PC-9 (cell line): ENCODE results near the gene SMPD3. TPM values are rescaled to one million over a fixed set of nuclear protein-coding genes. Genes with fewer than 3 reads are reported as not detected.

Source experiments
- BruUV-seq: library from RNA; stranded (reverse); fragments of 400-500 nt; replicated peaks from 2 replicates; lab custom pipeline; 2021; lab: Mats Ljungman, UMichigan
- CTCF ChIA-PET: fragments of 300-600 bp; sonication (Branson Sonifier 250); formaldehyde crosslinking; loops from one replicate; lab custom pipeline; 2022; ENCODE audit warnings: antibody characterized with exemption; lab: Charles Lee
- POLR2A ChIA-PET: fragments of 300-600 bp; sonication (Branson Sonifier 250); formaldehyde crosslinking; loops from one replicate; lab custom pipeline; 2022; ENCODE audit warnings: antibody characterized with exemption; ENCODE audit not compliant: unreplicated experiment; lab: Charles Lee
- DNase-seq, 2 experiments: peaks; one replicate each; pipeline versions ENCODE4 v3.0.0 to v3.0.0-alpha.2; 2015 to 2022; ENCODE audit warnings: mixed read lengths in 1 of 2
- H2AFZ ChIP-seq: fragments of 200-600 bp; sonication (generic); 2 replicates; pipeline ENCODE4 v1.8.1; 2017; ENCODE audit warnings: antibody characterized with exemption
- H3F3A ChIP-seq: fragments of 200-600 bp; sonication (generic); 2 replicates; pipeline ENCODE4 v1.8.1; 2017; ENCODE audit warnings: antibody characterized with exemption, mild to moderate bottlenecking, low read depth; ENCODE audit not compliant: insufficient read depth
- H3K27ac ChIP-seq: fragments of 200-600 bp; sonication (generic); 2 replicates; pipeline ENCODE4 v1.6.1; 2016; ENCODE audit warnings: mixed run types
- H3K27me3 ChIP-seq: fragments of 200-600 bp; sonication (generic); 2 replicates; pipeline ENCODE4 v1.6.1; 2016; ENCODE audit warnings: low read depth, mixed run types; ENCODE audit not compliant: insufficient read depth
- H3K36me3 ChIP-seq: fragments of 200-600 bp; sonication (generic); 2 replicates; pipeline ENCODE4 v1.6.1; 2016; ENCODE audit warnings: low read depth, mixed run types
- H3K4me1 ChIP-seq: fragments of 200-600 bp; sonication (generic); replicated peaks from 2 replicates; pipeline ENCODE4 v1.6.1; 2016; ENCODE audit warnings: mixed run types; ENCODE audit not compliant: insufficient read depth
- H3K4me2 ChIP-seq: fragments of 200-600 bp; sonication (generic); 2 replicates; pipeline ENCODE4 v1.6.1; 2017; ENCODE audit warnings: mixed run types
- H3K4me3 ChIP-seq: fragments of 200-600 bp; sonication (generic); 2 replicates; pipeline ENCODE4 v1.6.1; 2016; ENCODE audit warnings: mixed run types
- H3K79me2 ChIP-seq: fragments of 200-600 bp; sonication (generic); 2 replicates; pipeline ENCODE4 v1.6.1; 2017; ENCODE audit warnings: low read depth, mixed run types
- H3K9me2 ChIP-seq: fragments of 200-600 bp; sonication (generic); 2 replicates; pipeline ENCODE4 v1.8.1; 2017; ENCODE audit warnings: mild to moderate bottlenecking; ENCODE audit not compliant: insufficient read depth
- H3K9me3 ChIP-seq: fragments of 200-600 bp; sonication (generic); 2 replicates; pipeline ENCODE4 v1.8.1; 2016; ENCODE audit warnings: low read depth; ENCODE audit not compliant: insufficient read depth
- H4K20me1 ChIP-seq: fragments of 200-600 bp; sonication (generic); 2 replicates; pipeline ENCODE4 v1.8.1; 2017; ENCODE audit not compliant: insufficient read depth
- EZH2 ChIP-seq: fragments of 200-600 bp; sonication (generic); IDR thresholded peaks from 2 replicates; pipeline ENCODE4 v1.8.0; 2017; ENCODE audit warnings: antibody characterized with exemption, low read depth
- intact Hi-C: fragments of 100-400 bp; cut with micrococcal nuclease; formaldehyde crosslinking; loops from one replicate; pipeline ENCODE4 v1.10.0; 2022; ENCODE audit not compliant: unreplicated experiment
- total RNA-seq: library from RNA; stranded (reverse); gene quantifications from 2 replicates; pipeline ENCODE4 v1.2.3, GENCODE V29; 2021
- TF ChIP-seq, protein P1 (sequence below): fragments of 200-600 bp; sonication (generic); conservative IDR thresholded peaks from 2 replicates; pipeline ENCODE4 v1.6.1; 2017; ENCODE audit warnings: mixed run types, antibody characterized with exemption, mild to moderate bottlenecking, moderate library complexity

The SMPD3 gene
- total RNA-seq, 1 experiment from 2014 or later, result 0.94 TPM

GRCh38 chr16:68324780-68325357 lies 123.4 kb downstream of the SMPD3 start:
- no peak overlapping the region for H3K4me2 ChIP-seq
- no peaks in the 10 kb centered on the region for H3K79me2 ChIP-seq
- H3K4me3 ChIP-seq, result no peak overlapping the region
- no peaks in the 10 kb centered on the region for H3K9me3 ChIP-seq
- intact Hi-C loops, result no loop called here
- 0 out of 2 replicates have a peak, but pooled peaks cover 6% of the 10 kb centered on the region for H3K36me3 ChIP-seq
- DNase-seq, result no peak
- H2AFZ ChIP-seq, result no peak overlapping the region
- BruUV-seq, result no TSS peak
- H4K20me1 ChIP-seq, result no peaks in the 10 kb centered on the region
- no peaks in the 10 kb centered on the region for H3K27me3 ChIP-seq
- H3K9me2 ChIP-seq, result no peaks in the 10 kb centered on the region
- ChIA-PET POLR2A (interaction anchor here (0.6 kb wide), 1 partner anchor 240 kb away, joined by 7 read pairs; the partner anchor contains the start of gene NFATC3), CTCF (no interaction called here)
- no peak overlapping the region for H3K27ac ChIP-seq
- peaks cover 6% of the 10 kb centered on the region; the same call in 1 of the 2 replicates for H3F3A ChIP-seq
- H3K4me1 ChIP-seq, result peaks cover 6% of the 10 kb centered on the region
- TF ChIP-seq EZH2, result no peak
- TF ChIP-seq, protein P1, sequence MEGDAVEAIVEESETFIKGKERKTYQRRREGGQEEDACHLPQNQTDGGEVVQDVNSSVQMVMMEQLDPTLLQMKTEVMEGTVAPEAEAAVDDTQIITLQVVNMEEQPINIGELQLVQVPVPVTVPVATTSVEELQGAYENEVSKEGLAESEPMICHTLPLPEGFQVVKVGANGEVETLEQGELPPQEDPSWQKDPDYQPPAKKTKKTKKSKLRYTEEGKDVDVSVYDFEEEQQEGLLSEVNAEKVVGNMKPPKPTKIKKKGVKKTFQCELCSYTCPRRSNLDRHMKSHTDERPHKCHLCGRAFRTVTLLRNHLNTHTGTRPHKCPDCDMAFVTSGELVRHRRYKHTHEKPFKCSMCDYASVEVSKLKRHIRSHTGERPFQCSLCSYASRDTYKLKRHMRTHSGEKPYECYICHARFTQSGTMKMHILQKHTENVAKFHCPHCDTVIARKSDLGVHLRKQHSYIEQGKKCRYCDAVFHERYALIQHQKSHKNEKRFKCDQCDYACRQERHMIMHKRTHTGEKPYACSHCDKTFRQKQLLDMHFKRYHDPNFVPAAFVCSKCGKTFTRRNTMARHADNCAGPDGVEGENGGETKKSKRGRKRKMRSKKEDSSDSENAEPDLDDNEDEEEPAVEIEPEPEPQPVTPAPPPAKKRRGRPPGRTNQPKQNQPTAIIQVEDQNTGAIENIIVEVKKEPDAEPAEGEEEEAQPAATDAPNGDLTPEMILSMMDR, result no peak

GRCh38 chr16:68324336-68324735 lies 124.0 kb downstream of the SMPD3 start:
- BruUV-seq, result no TSS peak
- no peak for DNase-seq
- H3K4me1 ChIP-seq, result peaks cover 6% of the 10 kb centered on the region
- intact Hi-C loops, result no loop called here
- CTCF ChIA-PET, result no interaction called here
- H3K4me3 ChIP-seq, result no peak overlapping the region
- no peaks in the 10 kb centered on the region for H4K20me1 ChIP-seq
- H3K9me2 ChIP-seq, result no peaks in the 10 kb centered on the region
- H3K27me3 ChIP-seq, result no peaks in the 10 kb centered on the region
- H3K79me2 ChIP-seq, result no peaks in the 10 kb centered on the region
- 0 out of 2 replicates have a peak, but pooled peaks cover 6% of the 10 kb centered on the region for H3K36me3 ChIP-seq
- H3K27ac ChIP-seq, result no peak overlapping the region
- POLR2A ChIA-PET, result no interaction called here
- H3K4me2 ChIP-seq, result no peak overlapping the region
- H2AFZ ChIP-seq, result no peak overlapping the region
- no peaks in the 10 kb centered on the region for H3K9me3 ChIP-seq
- peaks cover 6% of the 10 kb centered on the region; the same call in 1 of the 2 replicates for H3F3A ChIP-seq
- no peak for TF ChIP-seq EZH2
- TF ChIP-seq, protein P1, result no peak

DNA sequence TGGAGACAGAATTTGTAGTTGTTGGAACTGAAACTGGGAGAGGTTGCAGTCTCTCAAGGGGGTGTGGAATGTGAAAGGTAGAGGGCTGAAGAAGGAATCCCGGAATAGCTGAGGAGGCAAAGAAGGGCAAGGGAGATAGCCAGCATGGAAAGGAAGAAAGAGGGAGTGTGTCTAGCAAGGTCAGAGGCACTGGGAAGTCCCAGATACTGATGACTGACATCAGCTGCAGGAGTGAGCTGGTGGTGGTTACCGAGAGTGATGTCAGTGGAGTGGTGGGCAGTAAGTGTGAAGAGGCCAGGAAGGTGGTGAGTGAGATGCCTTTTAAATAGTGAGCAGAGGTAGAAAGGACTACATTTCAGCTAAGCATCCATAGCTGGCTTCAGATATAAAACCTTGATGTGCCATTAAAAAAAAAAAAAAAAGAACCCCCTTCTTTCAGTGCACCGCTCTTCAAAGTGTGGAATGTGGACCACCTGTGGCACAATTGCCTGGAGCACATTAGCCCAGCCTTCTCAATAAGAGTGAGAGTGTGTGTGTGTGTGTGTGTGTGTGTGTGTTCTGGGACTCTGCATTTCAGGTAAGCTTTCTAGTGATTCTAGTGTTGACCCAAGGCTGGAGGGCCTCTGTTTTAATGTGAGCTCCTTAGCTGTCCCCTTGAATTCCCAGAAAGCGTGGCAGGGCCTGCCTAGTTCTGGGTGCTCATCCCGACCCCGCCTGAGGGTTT lies 129.0 kb downstream of the SMPD3 start:
- DNase-seq, result no peak
- CTCF ChIA-PET, result interaction anchor here (0.5 to 0.7 kb wide), 2 partner anchors 31 to 827 kb away, joined by 3 to 5 read pairs; no protein-coding TSS in a partner anchor
- Histone ChIP-seq H4K20me1 (no peaks in the 10 kb centered on the region), H3K79me2 (no peaks in the 10 kb centered on the region), H3K4me1 (no peaks in the 10 kb centered on the region), H3K27me3 (no peaks in the 10 kb centered on the region), H3K4me2 (no peak overlapping the region), H3F3A (no peaks in the 10 kb centered on the region), H3K9me2 (no peaks in the 10 kb centered on the region), H3K4me3 (no peak overlapping the region), H2AFZ (no peak overlapping the region), H3K9me3 (no peaks in the 10 kb centered on the region), H3K36me3 (no peaks in the 10 kb centered on the region), H3K27ac (no peak overlapping the region)
- no TSS peak for BruUV-seq
- TF ChIP-seq EZH2, result no peak
- TF ChIP-seq, protein P1, result no peak
- intact Hi-C loops, result no loop called here
- POLR2A ChIA-PET, result interaction anchor here (0.6 kb wide), 1 partner anchor 9 kb away, joined by 4 read pairs; no protein-coding TSS in a partner anchor
